Choroid plexus epithelial cell (primary cell): ENCODE data around the gene PSAP.

ENCODE experiments used
- DNase-seq: peaks from one replicate; pipeline ENCODE4 v3.0.0-alpha.2; 2010; ENCODE audit warnings: low read depth
- H3K4me3 ChIP-seq: 2 replicates; pipeline ENCODE4 v1.5.1; 2011; ENCODE audit warnings: low read depth, mild to moderate bottlenecking, control low read depth, low read length, moderate library complexity
- CTCF ChIP-seq: conservative IDR thresholded peaks from 2 replicates; pipeline ENCODE4 v1.5.1; 2011; ENCODE audit warnings: low read depth, mild to moderate bottlenecking, control low read depth, inconsistent platforms, low read length, moderate library complexity

The PSAP gene

GRCh38 chr10:71834343-71834674 is 16.7 kb downstream of the PSAP start:
- DNase-seq, result no peak
- TF ChIP-seq CTCF, result no peak
- H3K4me3 ChIP-seq, result no peak overlapping the region

DNA sequence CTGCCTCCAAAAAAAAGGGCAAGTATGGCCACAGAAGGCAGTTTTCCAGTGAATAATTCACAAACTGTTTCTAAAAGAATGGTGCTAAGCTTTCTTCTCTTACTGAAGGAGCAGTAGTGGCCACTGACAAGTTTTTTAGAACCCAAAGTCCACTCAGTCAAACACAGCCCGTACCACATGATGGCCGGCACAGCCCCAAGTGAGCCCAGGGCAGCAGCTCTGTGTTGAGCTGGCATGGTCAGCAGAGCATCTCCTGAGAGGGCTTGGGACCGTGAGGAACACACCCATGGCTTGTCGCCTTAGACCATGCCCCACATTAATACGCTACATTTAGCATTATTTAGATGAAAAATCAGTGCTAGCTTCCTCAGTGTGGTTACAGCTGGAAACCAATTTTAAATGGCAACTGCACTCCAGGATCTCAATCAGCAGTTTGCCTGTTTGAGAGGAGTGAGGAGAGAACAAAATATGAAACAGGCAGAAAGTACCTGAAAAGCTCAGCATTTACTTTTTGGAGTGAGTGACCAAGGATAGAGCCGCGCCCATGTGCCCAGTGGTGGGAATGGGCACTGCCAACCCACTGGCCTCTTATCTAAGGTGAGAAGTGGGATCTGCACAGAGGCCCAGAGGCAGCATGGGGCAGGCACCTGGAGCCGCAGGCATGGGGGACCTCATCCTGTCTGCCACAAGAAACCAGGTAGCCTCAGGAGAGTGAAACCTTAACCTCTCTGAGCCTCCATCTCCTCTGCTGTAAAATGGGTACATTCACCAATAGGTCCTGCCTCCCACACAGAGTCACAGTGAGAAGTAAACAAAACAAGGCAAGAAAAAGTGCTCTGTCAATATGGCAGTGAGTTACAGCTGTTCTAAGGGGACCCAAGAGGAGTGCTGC is 17.4 kb downstream of the PSAP start:
- TF ChIP-seq CTCF, result no peak
- no peak for DNase-seq
- H3K4me3 ChIP-seq, result no peak overlapping the region

- H3K4me3 ChIP-seq, result no peak overlapping the region
- DNase-seq, result no peak
- no peak for TF ChIP-seq CTCF
These were observed 18.1 kb downstream of the PSAP start for GRCh38 chr10:71832967-71833366.

DNA sequence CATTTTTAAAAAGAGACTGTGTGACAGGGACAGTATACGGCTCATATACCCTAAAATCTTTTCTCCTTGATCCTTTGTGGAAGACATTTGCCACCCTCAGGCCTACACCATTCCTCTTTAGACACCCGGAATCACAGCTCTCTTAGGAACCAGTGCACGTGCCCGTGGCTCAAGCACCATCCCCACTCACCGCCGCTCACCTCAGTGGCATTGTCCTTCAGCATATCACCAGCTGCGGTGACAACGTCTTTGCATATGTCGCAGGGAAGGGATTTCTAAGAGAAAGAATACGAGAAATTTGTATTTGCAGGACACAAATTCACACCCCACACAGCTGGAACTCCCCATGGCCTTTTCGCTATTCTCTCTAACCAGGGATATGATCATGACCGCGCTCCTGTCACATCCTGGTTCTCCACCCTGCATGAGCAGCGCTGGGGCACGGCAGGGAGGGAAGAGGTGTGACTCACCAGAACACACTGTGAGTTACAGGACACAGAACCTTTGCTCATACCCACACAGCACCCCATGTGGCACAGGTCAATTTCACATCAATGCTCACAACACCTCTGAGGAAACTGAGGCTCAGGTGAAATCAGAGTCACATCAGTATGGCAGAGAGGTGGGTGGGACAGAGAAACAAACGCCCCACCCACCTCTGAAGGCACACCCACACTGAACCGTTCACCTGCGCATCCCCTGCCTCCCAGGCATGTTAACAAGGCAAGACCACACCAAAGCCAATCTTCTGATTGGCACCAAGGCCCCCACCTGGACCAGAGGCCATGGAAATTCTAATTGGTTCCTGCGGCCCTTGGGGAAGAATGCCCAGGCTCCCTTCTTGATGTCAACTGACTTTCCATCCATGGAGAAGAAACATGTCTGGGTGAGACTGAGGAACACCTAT is 19.2 kb downstream of the PSAP start:
- peak; percentile 49 for DNase-seq
- TF ChIP-seq CTCF, result no peak

DNA sequence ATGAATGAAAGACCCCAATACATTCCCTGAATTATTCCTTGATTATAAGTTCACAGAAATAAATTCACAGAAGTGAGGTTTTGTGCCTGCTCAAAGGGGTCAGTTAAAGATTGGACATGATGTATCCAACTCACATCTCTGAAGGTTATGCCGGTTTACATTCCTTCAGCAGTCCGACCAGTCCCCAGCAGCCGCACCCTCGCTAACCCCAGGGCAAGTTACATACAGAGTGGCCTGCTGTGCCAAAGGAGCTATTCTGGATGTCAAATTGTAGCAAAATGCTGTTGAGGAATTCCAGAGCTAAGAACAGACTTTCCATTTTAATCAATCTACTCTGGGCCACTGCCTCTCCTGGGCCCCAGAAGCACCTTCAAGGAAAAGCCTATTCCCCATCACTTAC is 20.3 kb downstream of the PSAP start:
- TF ChIP-seq CTCF, result no peak
- no peak overlapping the region for H3K4me3 ChIP-seq

More for the DNA sequence above, 19.2 kb downstream of the PSAP start:
- H3K4me3 ChIP-seq, result no peak overlapping the region

GRCh38 chr10:71829896-71830295 is 21.2 kb downstream of the PSAP start:
- no peak overlapping the region for H3K4me3 ChIP-seq
- no peak for TF ChIP-seq CTCF
- DNase-seq, result no peak

More for the DNA sequence above, 20.3 kb downstream of the PSAP start:
- no peak for DNase-seq
